NB4 (cell line): ENCODE data around the gene MTURN.

Experiments used
- POLR2A ChIP-seq: IDR thresholded peaks from 2 replicates; pipeline ENCODE4 v1.6.1; 2011; ENCODE audit warnings: mild to moderate bottlenecking; ENCODE audit not compliant: insufficient read length; ENCODE audit errors: extremely low read depth
- TF ChIP-seq, protein P1 (sequence below): IDR thresholded peaks from one replicate; pipeline ENCODE4 v1.5.1; 2012; ENCODE audit warnings: low read depth, low read length
- TF ChIP-seq, protein P2 (sequence below): IDR thresholded peaks from 2 replicates; pipeline ENCODE4 v1.6.1; 2011; ENCODE audit warnings: low read depth, low read length

DNA sequence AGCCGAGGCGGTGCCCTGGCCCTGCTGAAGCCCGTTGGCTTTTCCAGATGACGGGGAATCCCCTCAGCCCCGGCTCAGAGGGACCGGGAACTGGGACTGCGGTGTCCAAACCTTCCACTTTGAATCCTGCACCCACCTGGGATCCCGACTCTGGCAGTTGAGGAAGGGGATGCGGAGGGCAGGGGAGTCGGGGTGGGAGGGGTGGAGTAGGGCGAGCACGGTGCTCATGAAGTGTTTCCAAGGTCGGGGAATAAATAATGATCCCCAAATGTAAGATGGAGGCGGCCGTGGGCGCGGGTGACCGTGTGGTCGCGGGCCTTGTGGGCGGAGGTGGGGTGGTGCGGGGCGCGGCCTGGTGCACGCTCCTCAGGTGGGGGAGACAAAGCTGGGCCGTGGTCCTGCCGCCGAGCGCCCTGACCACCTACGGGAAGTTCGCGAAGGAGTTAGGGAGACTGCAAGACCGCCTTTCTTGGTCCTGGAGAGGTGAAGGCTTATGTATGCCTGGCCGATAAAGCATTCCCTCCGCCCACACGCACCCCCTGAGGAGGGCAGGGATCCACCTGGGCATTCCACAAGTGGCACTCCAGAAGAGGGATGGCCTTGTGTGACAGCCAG, 1.4 kb downstream of the MTURN start:
- TF ChIP-seq, protein P1, sequence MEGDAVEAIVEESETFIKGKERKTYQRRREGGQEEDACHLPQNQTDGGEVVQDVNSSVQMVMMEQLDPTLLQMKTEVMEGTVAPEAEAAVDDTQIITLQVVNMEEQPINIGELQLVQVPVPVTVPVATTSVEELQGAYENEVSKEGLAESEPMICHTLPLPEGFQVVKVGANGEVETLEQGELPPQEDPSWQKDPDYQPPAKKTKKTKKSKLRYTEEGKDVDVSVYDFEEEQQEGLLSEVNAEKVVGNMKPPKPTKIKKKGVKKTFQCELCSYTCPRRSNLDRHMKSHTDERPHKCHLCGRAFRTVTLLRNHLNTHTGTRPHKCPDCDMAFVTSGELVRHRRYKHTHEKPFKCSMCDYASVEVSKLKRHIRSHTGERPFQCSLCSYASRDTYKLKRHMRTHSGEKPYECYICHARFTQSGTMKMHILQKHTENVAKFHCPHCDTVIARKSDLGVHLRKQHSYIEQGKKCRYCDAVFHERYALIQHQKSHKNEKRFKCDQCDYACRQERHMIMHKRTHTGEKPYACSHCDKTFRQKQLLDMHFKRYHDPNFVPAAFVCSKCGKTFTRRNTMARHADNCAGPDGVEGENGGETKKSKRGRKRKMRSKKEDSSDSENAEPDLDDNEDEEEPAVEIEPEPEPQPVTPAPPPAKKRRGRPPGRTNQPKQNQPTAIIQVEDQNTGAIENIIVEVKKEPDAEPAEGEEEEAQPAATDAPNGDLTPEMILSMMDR: no peak
- no peak for TF ChIP-seq POLR2A
- TF ChIP-seq, protein P2, sequence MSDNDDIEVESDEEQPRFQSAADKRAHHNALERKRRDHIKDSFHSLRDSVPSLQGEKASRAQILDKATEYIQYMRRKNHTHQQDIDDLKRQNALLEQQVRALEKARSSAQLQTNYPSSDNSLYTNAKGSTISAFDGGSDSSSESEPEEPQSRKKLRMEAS: no peak
